LNCaP clone FGC (cell line): ENCODE data around the gene ARHGEF11.

Source experiments
- DNase-seq: peaks from one replicate; pipeline ENCODE4 v3.0.0-alpha.2; 2011; ENCODE audit warnings: low read depth
- H3K4me3 ChIP-seq: 2 replicates; pipeline ENCODE4 v1.5.1; 2011; ENCODE audit warnings: mild to moderate bottlenecking, low read depth, low read length, control low read depth
- TF ChIP-seq, protein P1 (sequence below): IDR thresholded peaks from 2 replicates; pipeline ENCODE4 v1.5.1; 2012; ENCODE audit warnings: mild to moderate bottlenecking; ENCODE audit not compliant: control insufficient read depth, insufficient read depth; ENCODE audit errors: extremely low read depth

ARHGEF11 gene

DNA sequence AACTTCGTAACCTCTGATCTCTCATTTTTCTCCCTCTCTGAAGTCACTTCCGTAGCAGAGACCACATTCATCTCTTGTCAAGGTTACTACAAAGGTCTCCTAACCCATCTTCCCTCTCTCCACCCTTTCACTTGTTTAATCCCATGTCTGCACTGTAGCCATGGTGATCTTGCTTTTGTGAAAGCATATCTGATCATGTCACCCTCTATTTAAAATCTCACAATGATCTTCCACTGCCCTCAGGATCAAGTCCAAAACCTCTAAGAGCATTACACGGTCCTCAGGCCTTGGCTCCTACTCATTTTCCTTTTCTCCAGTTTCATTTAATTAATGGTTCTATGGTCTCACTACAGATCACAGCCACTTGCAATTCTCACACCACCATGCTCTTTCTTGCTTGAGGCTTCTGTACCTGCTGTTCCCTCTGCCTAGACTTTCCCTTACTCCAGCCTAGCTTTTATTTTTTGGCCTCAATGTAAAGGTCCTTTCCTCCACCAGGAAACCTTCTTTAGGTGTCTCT, 12.1 kb downstream of the ARHGEF11 start:
- H3K4me3 ChIP-seq: no peak overlapping the region
- TF ChIP-seq, protein P1, sequence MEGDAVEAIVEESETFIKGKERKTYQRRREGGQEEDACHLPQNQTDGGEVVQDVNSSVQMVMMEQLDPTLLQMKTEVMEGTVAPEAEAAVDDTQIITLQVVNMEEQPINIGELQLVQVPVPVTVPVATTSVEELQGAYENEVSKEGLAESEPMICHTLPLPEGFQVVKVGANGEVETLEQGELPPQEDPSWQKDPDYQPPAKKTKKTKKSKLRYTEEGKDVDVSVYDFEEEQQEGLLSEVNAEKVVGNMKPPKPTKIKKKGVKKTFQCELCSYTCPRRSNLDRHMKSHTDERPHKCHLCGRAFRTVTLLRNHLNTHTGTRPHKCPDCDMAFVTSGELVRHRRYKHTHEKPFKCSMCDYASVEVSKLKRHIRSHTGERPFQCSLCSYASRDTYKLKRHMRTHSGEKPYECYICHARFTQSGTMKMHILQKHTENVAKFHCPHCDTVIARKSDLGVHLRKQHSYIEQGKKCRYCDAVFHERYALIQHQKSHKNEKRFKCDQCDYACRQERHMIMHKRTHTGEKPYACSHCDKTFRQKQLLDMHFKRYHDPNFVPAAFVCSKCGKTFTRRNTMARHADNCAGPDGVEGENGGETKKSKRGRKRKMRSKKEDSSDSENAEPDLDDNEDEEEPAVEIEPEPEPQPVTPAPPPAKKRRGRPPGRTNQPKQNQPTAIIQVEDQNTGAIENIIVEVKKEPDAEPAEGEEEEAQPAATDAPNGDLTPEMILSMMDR: no peak
- no peak for DNase-seq

DNA sequence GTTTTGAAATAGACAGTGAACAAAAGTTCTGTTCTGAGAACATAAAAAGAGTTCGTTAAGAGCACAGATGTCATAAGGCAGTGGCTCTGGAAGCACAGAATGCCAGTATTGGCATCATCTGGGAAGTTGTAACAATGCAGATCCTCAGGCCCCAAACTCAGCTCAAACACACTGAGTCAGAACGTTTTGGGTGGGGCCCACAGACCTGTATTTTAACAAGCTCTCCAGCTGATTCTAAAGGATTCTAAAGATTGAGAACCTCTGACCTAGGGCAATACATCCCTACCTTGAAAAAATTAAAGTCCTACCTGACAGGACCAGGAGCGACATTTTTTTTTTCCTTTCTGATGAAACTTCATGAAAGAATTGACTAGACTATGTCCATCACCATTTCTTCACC, 13.2 kb downstream of the ARHGEF11 start:
- no peak overlapping the region for H3K4me3 ChIP-seq
- TF ChIP-seq, protein P1: no peak
- DNase-seq: no peak

DNA sequence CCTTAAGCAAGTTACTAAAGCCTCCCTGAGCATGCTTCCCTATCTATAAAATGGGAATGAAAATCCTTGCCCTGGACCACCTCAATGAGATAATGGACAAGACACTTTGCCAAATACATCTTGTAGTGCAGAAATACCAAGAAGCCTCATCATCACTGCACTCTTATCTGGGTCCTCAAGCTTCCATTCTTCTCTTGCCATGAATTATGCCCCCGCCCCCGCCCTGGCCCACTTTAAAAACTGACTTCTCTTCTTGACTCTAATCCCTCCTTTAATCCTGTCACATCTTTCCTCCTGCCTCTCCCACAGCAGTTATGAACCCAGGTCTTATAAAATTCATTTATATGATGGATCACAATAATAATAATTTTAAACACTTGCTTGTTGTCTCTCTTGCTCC, 14.8 kb downstream of the ARHGEF11 start:
- DNase-seq: no peak
- TF ChIP-seq, protein P1: no peak
- H3K4me3 ChIP-seq: no peak overlapping the region

DNA sequence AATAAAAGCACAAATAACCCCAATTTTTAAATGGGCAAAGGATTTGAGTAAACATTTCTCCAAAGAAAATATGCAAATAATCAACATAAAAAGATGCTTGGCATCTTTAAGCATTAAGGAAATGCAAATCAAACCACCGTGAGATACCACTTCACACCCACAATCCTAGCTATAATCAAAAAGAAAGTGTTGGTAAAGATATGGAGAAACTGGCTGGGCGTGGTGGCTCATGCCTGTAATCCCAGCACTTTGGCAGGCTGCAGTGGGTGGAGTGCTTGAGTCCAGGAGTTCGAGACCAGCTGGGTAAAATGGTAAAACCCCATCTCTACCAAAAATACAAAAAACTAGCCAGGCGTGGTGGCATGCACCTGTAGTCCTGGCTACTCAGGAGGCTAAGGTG, 16.9 kb downstream of the ARHGEF11 start:
- TF ChIP-seq, protein P1: no peak
- H3K4me3 ChIP-seq: no peak overlapping the region

DNA sequence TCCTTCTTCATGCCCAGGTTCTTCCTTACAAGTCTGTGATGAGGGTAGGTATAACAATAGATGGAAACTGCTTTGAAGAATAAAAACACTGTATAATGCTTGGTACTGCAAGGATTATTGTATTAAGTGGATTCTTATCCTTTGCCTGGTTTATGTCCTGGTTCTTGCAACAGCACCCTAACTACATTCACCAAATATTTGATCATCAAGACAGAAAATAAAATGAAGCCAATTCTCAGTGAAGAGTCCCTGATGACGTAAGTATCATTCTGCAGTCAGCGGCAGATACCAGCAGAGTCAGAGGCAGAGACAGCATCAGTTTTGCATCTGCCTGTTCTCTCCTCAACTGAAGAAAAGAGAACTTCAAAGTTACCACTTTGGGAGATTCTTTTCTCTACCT, 19.7 kb downstream of the ARHGEF11 start:
- TF ChIP-seq, protein P1: no peak
- no peak for DNase-seq
- no peak overlapping the region for H3K4me3 ChIP-seq

More for the DNA sequence above, 16.9 kb downstream of the ARHGEF11 start:
- no peak for DNase-seq

DNA sequence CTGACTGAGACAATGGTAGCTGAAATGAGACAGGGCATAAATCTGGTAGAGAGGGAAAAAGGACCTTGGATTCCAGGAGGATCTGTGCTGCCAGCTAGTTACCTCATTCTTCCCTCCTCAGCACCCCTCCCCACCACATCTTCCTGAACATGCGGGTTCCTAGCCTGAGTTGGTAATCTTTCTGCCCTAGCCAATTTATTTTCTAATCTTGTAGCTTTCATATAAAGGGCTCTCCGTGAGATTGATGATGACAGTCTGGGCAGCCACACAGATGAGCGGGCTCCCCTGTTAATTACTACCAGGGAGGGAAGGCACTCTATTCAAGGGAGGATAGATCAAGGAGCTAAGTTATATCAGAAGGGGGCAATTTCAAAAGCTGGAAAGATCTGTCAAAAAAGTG, 20.2 kb downstream of the ARHGEF11 start:
- DNase-seq: no peak
- H3K4me3 ChIP-seq: no peak overlapping the region
- TF ChIP-seq, protein P1: no peak

DNA sequence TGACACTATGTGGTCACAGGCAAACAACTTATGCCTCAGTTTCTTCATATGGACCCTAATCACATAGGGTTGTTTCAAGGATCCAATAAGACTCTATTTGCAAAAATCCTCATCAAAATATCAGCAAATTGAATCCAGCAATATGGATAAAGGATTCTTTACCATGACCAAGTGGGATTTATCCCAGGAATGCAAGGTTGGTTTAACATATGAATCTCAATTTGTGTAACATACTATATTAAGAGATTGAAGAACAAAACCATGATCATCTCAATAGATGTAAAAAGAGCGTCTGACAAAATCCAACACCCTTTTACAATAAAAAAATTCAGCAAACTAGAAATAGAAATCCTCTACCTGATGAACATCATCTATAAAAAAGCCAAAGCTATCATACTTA, 23.9 kb downstream of the ARHGEF11 start:
- H3K4me3 ChIP-seq: no peak overlapping the region
- TF ChIP-seq, protein P1: no peak
- no peak for DNase-seq
